Measurements from ENCODE around the gene FRY.

DNA sequence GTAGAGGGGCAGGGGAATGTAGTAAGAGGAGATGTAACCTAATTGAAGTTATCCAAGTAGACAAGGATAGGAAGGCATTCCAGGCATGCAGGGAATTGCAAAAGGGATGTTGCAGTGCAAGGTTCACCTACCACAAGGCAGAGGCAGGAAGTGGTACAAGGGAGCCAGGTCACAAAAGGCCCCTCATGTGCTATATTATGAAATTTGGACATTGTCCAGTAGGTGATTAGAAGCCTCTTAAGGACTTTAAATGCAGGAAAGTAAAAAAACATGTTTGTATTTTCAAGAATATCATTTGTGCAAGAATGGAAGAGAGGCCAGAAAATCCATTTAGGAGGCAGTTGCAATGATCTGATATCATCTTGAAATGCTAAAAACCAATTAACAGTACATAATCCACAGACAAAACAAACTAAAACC is 111.4 kb downstream of the FRY start:
- TF ChIP-seq, protein P1, sequence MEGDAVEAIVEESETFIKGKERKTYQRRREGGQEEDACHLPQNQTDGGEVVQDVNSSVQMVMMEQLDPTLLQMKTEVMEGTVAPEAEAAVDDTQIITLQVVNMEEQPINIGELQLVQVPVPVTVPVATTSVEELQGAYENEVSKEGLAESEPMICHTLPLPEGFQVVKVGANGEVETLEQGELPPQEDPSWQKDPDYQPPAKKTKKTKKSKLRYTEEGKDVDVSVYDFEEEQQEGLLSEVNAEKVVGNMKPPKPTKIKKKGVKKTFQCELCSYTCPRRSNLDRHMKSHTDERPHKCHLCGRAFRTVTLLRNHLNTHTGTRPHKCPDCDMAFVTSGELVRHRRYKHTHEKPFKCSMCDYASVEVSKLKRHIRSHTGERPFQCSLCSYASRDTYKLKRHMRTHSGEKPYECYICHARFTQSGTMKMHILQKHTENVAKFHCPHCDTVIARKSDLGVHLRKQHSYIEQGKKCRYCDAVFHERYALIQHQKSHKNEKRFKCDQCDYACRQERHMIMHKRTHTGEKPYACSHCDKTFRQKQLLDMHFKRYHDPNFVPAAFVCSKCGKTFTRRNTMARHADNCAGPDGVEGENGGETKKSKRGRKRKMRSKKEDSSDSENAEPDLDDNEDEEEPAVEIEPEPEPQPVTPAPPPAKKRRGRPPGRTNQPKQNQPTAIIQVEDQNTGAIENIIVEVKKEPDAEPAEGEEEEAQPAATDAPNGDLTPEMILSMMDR (IDR thresholded peaks at IDR 0.05): no peak
- no peak for TF ChIP-seq EZH2 (IDR thresholded peaks at IDR 0.05; ENCODE audit: borderline replicate concordance, insufficient read depth, low read depth, low read length, poor library complexity, severe bottlenecking)

All from B cell (primary cell).